ENCODE data around the gene LRMDA. TPM values are rescaled to one million over a fixed set of nuclear protein-coding genes. Genes with fewer than 3 reads are reported as not detected.

Gene LRMDA
- total and polyA plus RNA-seq, 2 donors (not counting 3 experiments of a cell fraction or from before 2014, with no cell fraction given) = 9.7 to 18.0 TPM

DNA sequence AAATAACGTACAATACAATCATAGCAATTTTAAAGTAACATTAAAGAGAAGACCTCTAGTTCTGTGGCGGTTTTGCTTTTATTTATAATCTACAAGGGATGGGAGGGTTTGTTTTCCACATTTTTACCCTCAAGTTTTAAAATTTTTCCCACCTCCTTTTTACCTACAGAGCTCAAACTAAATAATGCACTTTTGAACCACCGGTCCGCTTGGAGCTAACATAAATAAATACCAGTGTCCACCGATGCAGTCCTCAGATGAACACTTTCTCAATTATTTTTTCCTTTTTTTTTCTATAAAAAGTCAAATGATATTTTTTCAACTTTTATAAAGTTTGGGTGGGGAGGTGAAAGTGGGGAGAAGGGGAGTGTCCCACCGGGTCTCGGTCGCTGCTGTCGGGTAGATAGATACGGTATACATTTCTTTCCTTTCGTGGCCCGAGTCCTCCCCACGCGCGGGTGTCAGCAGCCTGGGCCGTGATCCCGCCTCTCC, 33.2 kb upstream of the LRMDA start:
- peak overlapping the region; percentile 60 for H3K4me2 ChIP-seq (ENCODE audit: insufficient read depth, low read length)
- no peak overlapping the region for H3K27ac ChIP-seq (ENCODE audit: insufficient read depth, low read depth, low read length)
- H3K9me1 ChIP-seq (replicated peaks; ENCODE audit: control insufficient read depth, extremely low read depth, insufficient read depth, low read length) = no peaks in the 10 kb centered on the region
- DNase-seq (ENCODE audit: low read depth, low spot score) (peak; percentile 9), FAIRE-seq (no peak)
- H3K9ac ChIP-seq (replicated peaks; ENCODE audit: extremely low read depth, insufficient read depth, low read length) = no peak overlapping the region
- peaks cover 12% of the 10 kb centered on the region for H3K79me2 ChIP-seq (ENCODE audit: control insufficient read depth, insufficient read depth, low read length)
- peak overlapping the region; percentile 5 to 77 (median 26) for H3K4me3 ChIP-seq (replicated peaks in 1 of 3; ENCODE audit: insufficient read depth in 1 of 3, low read depth in 1 of 3, low read length in 3 of 3)
- TF ChIP-seq EZH2 (IDR thresholded peaks at IDR 0.05; ENCODE audit: borderline replicate concordance, low read depth, low read length, severe bottlenecking) = no peak
- TF ChIP-seq MYC (IDR thresholded peaks at IDR 0.05; ENCODE audit: low read depth, low read length) = no peak
- TF ChIP-seq POLR2AphosphoS5 (IDR thresholded peaks at IDR 0.05; ENCODE audit: insufficient read depth, low read depth, low read length) = no peak
- TF ChIP-seq, protein P1, sequence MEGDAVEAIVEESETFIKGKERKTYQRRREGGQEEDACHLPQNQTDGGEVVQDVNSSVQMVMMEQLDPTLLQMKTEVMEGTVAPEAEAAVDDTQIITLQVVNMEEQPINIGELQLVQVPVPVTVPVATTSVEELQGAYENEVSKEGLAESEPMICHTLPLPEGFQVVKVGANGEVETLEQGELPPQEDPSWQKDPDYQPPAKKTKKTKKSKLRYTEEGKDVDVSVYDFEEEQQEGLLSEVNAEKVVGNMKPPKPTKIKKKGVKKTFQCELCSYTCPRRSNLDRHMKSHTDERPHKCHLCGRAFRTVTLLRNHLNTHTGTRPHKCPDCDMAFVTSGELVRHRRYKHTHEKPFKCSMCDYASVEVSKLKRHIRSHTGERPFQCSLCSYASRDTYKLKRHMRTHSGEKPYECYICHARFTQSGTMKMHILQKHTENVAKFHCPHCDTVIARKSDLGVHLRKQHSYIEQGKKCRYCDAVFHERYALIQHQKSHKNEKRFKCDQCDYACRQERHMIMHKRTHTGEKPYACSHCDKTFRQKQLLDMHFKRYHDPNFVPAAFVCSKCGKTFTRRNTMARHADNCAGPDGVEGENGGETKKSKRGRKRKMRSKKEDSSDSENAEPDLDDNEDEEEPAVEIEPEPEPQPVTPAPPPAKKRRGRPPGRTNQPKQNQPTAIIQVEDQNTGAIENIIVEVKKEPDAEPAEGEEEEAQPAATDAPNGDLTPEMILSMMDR (IDR thresholded peaks at IDR 0.05; ENCODE audit: extremely low read depth in 1 of 2, insufficient read depth in 1 of 2, low read depth in 1 of 2, low read length in 2 of 2) = no peak
- no peak for TF ChIP-seq GATA2 (IDR thresholded peaks at IDR 0.05; ENCODE audit: insufficient read depth, insufficient read length, low read depth, low read length)
- TF ChIP-seq JUN (IDR thresholded peaks at IDR 0.05; ENCODE audit: borderline replicate concordance, insufficient read depth, insufficient read length, low read depth) = no peak
- TF ChIP-seq, protein P2, sequence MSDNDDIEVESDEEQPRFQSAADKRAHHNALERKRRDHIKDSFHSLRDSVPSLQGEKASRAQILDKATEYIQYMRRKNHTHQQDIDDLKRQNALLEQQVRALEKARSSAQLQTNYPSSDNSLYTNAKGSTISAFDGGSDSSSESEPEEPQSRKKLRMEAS (IDR thresholded peaks at IDR 0.05; ENCODE audit: insufficient read depth, insufficient read length) = no peak
- no peak for TF ChIP-seq FOS (IDR thresholded peaks at IDR 0.05; ENCODE audit: borderline replicate concordance, insufficient read depth, low read length)
- TF ChIP-seq POLR2A (IDR thresholded peaks at IDR 0.05; ENCODE audit: low read depth, low read length) = no peak
- H3K9me3 ChIP-seq (replicated peaks; ENCODE audit: control insufficient read depth, insufficient read depth, low read length) = no peaks in the 10 kb centered on the region
- dilution Hi-C loops (cut with MboI; ENCODE audit: extremely low pct_ligation_motif_present, low sequenced_read_pairs) (no loop called here), intact Hi-C loops (cut with micrococcal nuclease) (loop anchor here (5.0 kb wide), 2 partner anchors 166 to 1714 kb away; no protein-coding TSS in a partner anchor)
- peaks cover 7 to 32% of the 10 kb centered on the region in 2 experiments for H3K27me3 ChIP-seq (ENCODE audit: control insufficient read depth in 2 of 2, insufficient read depth in 2 of 2, low read length in 2 of 2)
- H3K36me3 ChIP-seq (ENCODE audit: control insufficient read depth in 2 of 2, extremely low read depth in 1 of 2, insufficient read depth in 2 of 2, low read length in 2 of 2) = no peaks in the 10 kb centered on the region
- ChIA-PET CTCF (interaction anchor here (2.1 to 4.9 kb wide), 4 partner anchors 32 to 1148 kb away, joined by 9 to 70 read pairs (median 45); partner anchors contain the start of gene LRMDA), POLR2A (no interaction called here)
- peak overlapping the region; percentile 5 for H2AFZ ChIP-seq (ENCODE audit: low read depth, low read length)
- H3K4me1 ChIP-seq (ENCODE audit: control insufficient read depth, extremely low read depth, insufficient read depth, low read length) = peaks cover 40% of the 10 kb centered on the region
- H4K20me1 ChIP-seq (replicated peaks; ENCODE audit: control insufficient read depth, extremely low read depth, insufficient read depth, low read length) = no peaks in the 10 kb centered on the region
- BruUV-seq (replicated peaks) = no TSS peak
